Small intestine (tissue), 7 donors: ENCODE measurements around the gene APOBEC3A. TPM values are rescaled to one million over a fixed set of nuclear protein-coding genes. Genes with fewer than 3 reads are reported as not detected.
A peak's percentile ranks its signal among the peaks of the same experiment; 100 is the strongest.
"Not testable (repeated sequence)": the region's sequence is repeated elsewhere in the genome, so short reads cannot be mapped to it uniquely, and the experiment has no call there.

ENCODE experiments used
- DNase-seq, 2 donors: peaks; one replicate each; pipeline versions ENCODE4 v3.0.0 to v3.0.0-alpha.2; 2013
- FAIRE-seq: peaks from 2 replicates; lab custom pipeline; 2012; peaks lifted over from hg19 to GRCh38; lab: Jason Lieb, UNC
- H3K27ac ChIP-seq, 3 donors: one replicate each; pipeline ENCODE4 v1.5.1; 2013; ENCODE audit warnings: low read length in 2 of 3, mild to moderate bottlenecking in 2 of 3, control low read depth in 1 of 3, inconsistent platforms in 1 of 3, low read depth in 1 of 3, moderate library complexity in 1 of 3
- H3K27me3 ChIP-seq, 3 donors: one replicate each; pipeline ENCODE4 v1.6.1; 2013; ENCODE audit warnings: low read length in 3 of 3, inconsistent platforms in 1 of 3; ENCODE audit not compliant: control insufficient read depth in 3 of 3, insufficient read depth in 3 of 3
- H3K36me3 ChIP-seq, 3 donors: one replicate each; pipeline ENCODE4 v1.6.1; 2013; ENCODE audit warnings: low read length in 3 of 3, inconsistent platforms in 1 of 3, low read depth in 1 of 3, mild to moderate bottlenecking in 1 of 3, moderate library complexity in 1 of 3; ENCODE audit not compliant: control insufficient read depth in 3 of 3, insufficient read depth in 2 of 3
- H3K4me1 ChIP-seq, 3 donors: one replicate each; pipeline ENCODE4 v1.6.1; 2013; ENCODE audit warnings: low read length in 2 of 3, inconsistent platforms in 1 of 3, low read depth in 1 of 3, mild to moderate bottlenecking in 1 of 3, moderate library complexity in 1 of 3; ENCODE audit not compliant: control insufficient read depth in 3 of 3, insufficient read depth in 2 of 3
- H3K4me3 ChIP-seq, 3 donors: one replicate each; pipeline ENCODE4 v1.5.1; 2013; ENCODE audit warnings: low read length in 3 of 3, control low read depth in 1 of 3, inconsistent platforms in 1 of 3, low read depth in 1 of 3, mild to moderate bottlenecking in 1 of 3, moderate library complexity in 1 of 3
- H3K9me3 ChIP-seq, 2 donors: one replicate each; pipeline ENCODE4 v1.6.1; 2013; ENCODE audit warnings: low read depth in 1 of 2, low read length in 1 of 2; ENCODE audit not compliant: control insufficient read depth in 2 of 2, insufficient read depth in 1 of 2
- WGBS, 3 donors: extraction: QIAGEN DNeasy Blood & Tissue Kit; methylation state at CpG; one replicate each; pipeline ENCODE4 v1.1.7; 2013; 5-methylcytosine and 5-hydroxymethylcytosine counted together
- polyA plus RNA-seq, 4 donors: library from polyadenylated mRNA; stranded (reverse) in 3 of 4; unstranded in 1 of 4; fragments of 200-250 nt in 3 of 4; fragments of 120-200 nt in 1 of 4; gene quantifications; one replicate each; pipeline versions ENCODE4 v1.2.1 to v1.2.3, GENCODE V29; 2013
- donor health status: healthy with polysubstance abuse.
- donor health status: control.
- donor health status: control.
- donor health status: Bipolar disorder and iron deficiency.
- donor health status: healthy.

The APOBEC3A gene
- polyA plus RNA-seq, 4 donors: 0.13 to 0.81 (median 0.37) TPM; not detected in 1

- Histone ChIP-seq H3K4me3 (no peak overlapping the region), H3K27me3 (no peaks in the 10 kb centered on the region), H3K4me1 (no peaks in the 10 kb centered on the region), H3K36me3 (no peaks in the 10 kb centered on the region), H3K9me3 (peaks cover 0 to 3% of the 10 kb centered on the region in 2 donors), H3K27ac (no peak overlapping the region)
- FAIRE-seq (no peak), DNase-seq (no peak)
- whole genome bisulfite sequencing, 3 donors: 83 to 91% (median 90%) methylated on average over 3 of the region's 3 CpGs
Measured at GRCh38 chr22:38971791-38972190, 14.4 kb downstream of the APOBEC3A start.

- WGBS, 3 donors: 89 to 92% (median 90%) methylated on average over 5 of the region's 5 CpGs
- Histone ChIP-seq H3K27me3 (no peaks in the 10 kb centered on the region), H3K27ac (no peak overlapping the region), H3K4me3 (no peak overlapping the region), H3K9me3 (peaks cover 0 to 3% of the 10 kb centered on the region in 2 donors), H3K36me3 (no peaks in the 10 kb centered on the region), H3K4me1 (no peaks in the 10 kb centered on the region)
- DNase-seq: no peak
- FAIRE-seq: no peak
Measured at GRCh38 chr22:38972558-38972957, 15.1 kb downstream of the APOBEC3A start.

GRCh38 chr22:38973289-38974169 is 16.1 kb downstream of the APOBEC3A start:
- no peak for FAIRE-seq
- no peak overlapping the region for H3K27ac ChIP-seq
- no peaks in the 10 kb centered on the region for H3K27me3 ChIP-seq
- DNase-seq: peak; percentile 36 to 45
- WGBS, 3 donors: 37 to 46% (median 39%) methylated on average over 15 of the region's 15 CpGs
- H3K4me3 ChIP-seq: no peak overlapping the region
- H3K36me3 ChIP-seq: no peaks in the 10 kb centered on the region
- H3K4me1 ChIP-seq: no peaks in the 10 kb centered on the region
- peaks cover 0 to 3% of the 10 kb centered on the region in 2 donors for H3K9me3 ChIP-seq

- FAIRE-seq: no peak
- WGBS, 3 donors: 82 to 91% (median 84%) methylated on average over 18 of the region's 18 CpGs
Measured at GRCh38 chr22:38974170-38974825, 16.9 kb downstream of the APOBEC3A start.

GRCh38 chr22:38974826-38975175 is 17.4 kb downstream of the APOBEC3A start:
- Histone ChIP-seq H3K36me3 (no peaks in the 10 kb centered on the region), H3K27me3 (no peaks in the 10 kb centered on the region), H3K4me1 (no peaks in the 10 kb centered on the region), H3K9me3 (peaks cover 0 to 3% of the 10 kb centered on the region in 2 donors), H3K27ac (no peak overlapping the region), H3K4me3 (no peak overlapping the region)
- no peak for DNase-seq
- no peak for FAIRE-seq
- 87 to 90% (median 88%) methylated on average over 7 of the region's 7 CpGs for WGBS, 3 donors

More at GRCh38 chr22:38974170-38974825, 16.9 kb downstream of the APOBEC3A start:
- Histone ChIP-seq H3K27ac (no peak overlapping the region), H3K36me3 (no peaks in the 10 kb centered on the region), H3K27me3 (no peaks in the 10 kb centered on the region), H3K4me1 (no peaks in the 10 kb centered on the region), H3K4me3 (no peak overlapping the region), H3K9me3 (peaks cover 0 to 3% of the 10 kb centered on the region in 2 donors)
- DNase-seq: no peak

- not testable (repeated sequence) for DNase-seq, FAIRE-seq, H3K9me3 ChIP-seq, H3K36me3 ChIP-seq, H3K4me1 ChIP-seq, H3K27me3 ChIP-seq, H3K27ac ChIP-seq, H3K4me3 ChIP-seq
- WGBS, 3 donors: 83 to 97% (median 89%) methylated on average over 4 of the region's 4 CpGs
Measured at GRCh38 chr22:38977289-38977688, 19.9 kb downstream of the APOBEC3A start.

GRCh38 chr22:38980587-38980986 is 23.2 kb downstream of the APOBEC3A start:
- DNase-seq: peak in 1 of 2 donors; percentile 36
- WGBS, 3 donors: 27 to 66% (median 41%) methylated on average over 10 of the region's 10 CpGs
- not testable (repeated sequence) for H3K27me3 ChIP-seq, H3K4me3 ChIP-seq, H3K9me3 ChIP-seq, FAIRE-seq, H3K27ac ChIP-seq, H3K36me3 ChIP-seq, H3K4me1 ChIP-seq

- WGBS, 3 donors: 12 to 24% (median 24%) methylated on average over 27 of the region's 27 CpGs
- DNase-seq: peak; percentile 36 to 41
- H3K27ac ChIP-seq: peak overlapping the region; percentile 72 to 83 (median 81)
- no peak for FAIRE-seq
- peak overlapping the region in 2 of 3 donors; percentile 34 to 36 for H3K4me3 ChIP-seq
- H3K9me3 ChIP-seq: no peaks in the 10 kb centered on the region
- H3K27me3 ChIP-seq: no peaks in the 10 kb centered on the region
- no peaks in the 10 kb centered on the region for H3K36me3 ChIP-seq
- H3K4me1 ChIP-seq: peaks cover 0 to 8% (median 6%) of the 10 kb centered on the region in 3 donors
Measured at GRCh38 chr22:38981005-38981991, 23.9 kb downstream of the APOBEC3A start.
